Psoas muscle (tissue), 8 donors: ENCODE measurements around the gene SHISA5. TPM values are rescaled to one million over a fixed set of nuclear protein-coding genes. Genes with fewer than 3 reads are reported as not detected.
"Not testable (repeated sequence)": the region's sequence is repeated elsewhere in the genome, so short reads cannot be mapped to it uniquely, and the experiment has no call there.

ENCODE experiments used
- ATAC-seq, 4 donors: fragments of 200-7000 bp; cut with Tn5 transposase; one replicate each; pipeline ENCODE4 v1.9.1; 2020; ENCODE audit warnings: moderate library complexity in 3 of 4, mild to moderate bottlenecking in 2 of 4
- DNase-seq, 2 donors: peaks; one replicate each; pipeline ENCODE4 v3.0.0-alpha.2; 2020
- H3K27ac ChIP-seq: fragments of 200-600 bp; one replicate; pipeline ENCODE4 v1.8.0; 2022
- H3K27me3 ChIP-seq, 3 donors: fragments of 200-600 bp in 1 of 3; one replicate each; pipeline versions ENCODE4 v1.6.1 to v1.8.0; 2013 to 2022; ENCODE audit warnings: low read length in 2 of 3, mild to moderate bottlenecking in 2 of 3, moderate library complexity in 1 of 3; ENCODE audit not compliant: insufficient read depth in 3 of 3
- H3K36me3 ChIP-seq, 2 donors: fragments of 200-600 bp in 1 of 2; one replicate each; pipeline versions ENCODE4 v1.6.1 to v1.8.0; 2013 to 2022; ENCODE audit warnings: low read depth in 1 of 2, mild to moderate bottlenecking in 1 of 2, moderate library complexity in 1 of 2; ENCODE audit not compliant: insufficient read depth in 1 of 2
- H3K4me1 ChIP-seq: fragments of 200-600 bp; one replicate; pipeline ENCODE4 v1.8.0; 2022
- H3K4me3 ChIP-seq: fragments of 200-600 bp; one replicate; pipeline ENCODE4 v1.8.0; 2022; ENCODE audit warnings: mild to moderate bottlenecking
- H3K9me3 ChIP-seq: fragments of 200-600 bp; one replicate; pipeline ENCODE4 v1.8.0; 2022
- CTCF ChIP-seq: fragments of 200-600 bp; IDR thresholded peaks from one replicate; pipeline ENCODE4 v1.8.0; 2022; ENCODE audit warnings: antibody characterized with exemption
- WGBS, 3 donors: extraction: QIAGEN DNeasy Blood & Tissue Kit; methylation state at CpG; one replicate each; pipeline versions ENCODE4 v1.1.6 to v1.1.7; 2013; 5-methylcytosine and 5-hydroxymethylcytosine counted together
- intact Hi-C, 2 donors: fragments of 100-400 bp; cut with DNase I; formaldehyde crosslinking; loops; one replicate each; pipeline versions ENCODE4 v1.11.0 to v1.14.2; 2022
- polyA plus RNA-seq, 3 donors: library from polyadenylated mRNA; stranded (reverse); fragments of 200-250 nt; gene quantifications; one replicate each; pipeline ENCODE4 v1.2.3, GENCODE V29; 2013
- total RNA-seq, 4 donors: library from RNA; stranded (reverse); fragmentation: NEBNext Ultra II Directional in 2 of 4; extraction: Animal tissue kit (Norgen Biotek cat#: 25700) in 2 of 4; gene quantifications; one replicate each; pipeline versions ENCODE4 v1.2.1 to v1.2.4, GENCODE V29; 2021 to 2023
- donor health status: healthy with polysubstance abuse.
- donor health status: DM: no; HTN: no; CAD: no; lungs with moderate emphysema.
- donor health status: Bipolar disorder and iron deficiency.
- donor health status: healthy.
- donor health status: DM: yes; HTN: yes; CAD: no.
- donor health status: DM: no; HTN: no; CAD: no.
- donor health status: DM: no; HTN: no; CAD: no.
- donor health status: DM: yes; HTN: yes; CAD: no.

SHISA5 gene
- total and polyA plus RNA-seq, 7 donors = 16.9 to 34.7 (median 24.3) TPM

- peak; percentile 92 to 93 (median 93) for ATAC-seq
- peaks cover 2 to 33% of the 10 kb centered on the region in 2 donors for H3K36me3 ChIP-seq
Measured at GRCh38 chr3:48465531-48466378, 38.2 kb downstream of the SHISA5 start.

DNA sequence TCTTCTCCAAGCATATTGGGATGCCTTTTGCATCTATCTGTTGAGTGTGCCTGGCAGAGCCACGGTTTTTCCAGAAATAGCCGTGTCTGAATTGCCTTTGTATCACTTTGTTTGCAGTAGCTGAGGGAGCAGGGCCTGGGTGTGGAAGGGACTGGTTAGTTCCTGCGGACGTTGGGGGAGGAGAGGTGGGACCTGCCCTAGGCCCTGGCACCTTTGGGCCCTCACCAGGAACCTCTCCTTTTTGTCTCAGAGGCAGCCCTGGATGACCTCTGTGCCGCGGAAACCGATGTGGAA lies 38.8 kb downstream of the SHISA5 start:
- intact Hi-C loops = loop anchor here (1.0 to 10.0 kb wide), 5 partner anchors 40 to 220 kb away; partner anchors contain the start of genes NCKIPSD (in 1 of the 2) and SHISA5 (in 1 of the 2)
- peak overlapping the region; percentile 77 for H3K4me3 ChIP-seq

More at GRCh38 chr3:48465531-48466378, 38.2 kb downstream of the SHISA5 start:
- TF ChIP-seq CTCF = peak; percentile 79
- intact Hi-C loops = loop anchor here (1.0 to 10.0 kb wide), 5 partner anchors 39 to 219 kb away; partner anchors contain the start of genes NCKIPSD (in 1 of the 2) and SHISA5 (in 1 of the 2)
- Histone ChIP-seq H3K4me3 (peak overlapping the region; percentile 77), H3K9me3 (no peaks in the 10 kb centered on the region), H3K27ac (peak overlapping the region; percentile 99), H3K27me3 (no peaks in the 10 kb centered on the region), H3K4me1 (peaks cover 34% of the 10 kb centered on the region)
- 0 to 1% (median 1%) methylated on average over 15 to 21 of the region's 21 CpGs for WGBS, 3 donors
- peak; percentile 97 to 98 for DNase-seq

DNA sequence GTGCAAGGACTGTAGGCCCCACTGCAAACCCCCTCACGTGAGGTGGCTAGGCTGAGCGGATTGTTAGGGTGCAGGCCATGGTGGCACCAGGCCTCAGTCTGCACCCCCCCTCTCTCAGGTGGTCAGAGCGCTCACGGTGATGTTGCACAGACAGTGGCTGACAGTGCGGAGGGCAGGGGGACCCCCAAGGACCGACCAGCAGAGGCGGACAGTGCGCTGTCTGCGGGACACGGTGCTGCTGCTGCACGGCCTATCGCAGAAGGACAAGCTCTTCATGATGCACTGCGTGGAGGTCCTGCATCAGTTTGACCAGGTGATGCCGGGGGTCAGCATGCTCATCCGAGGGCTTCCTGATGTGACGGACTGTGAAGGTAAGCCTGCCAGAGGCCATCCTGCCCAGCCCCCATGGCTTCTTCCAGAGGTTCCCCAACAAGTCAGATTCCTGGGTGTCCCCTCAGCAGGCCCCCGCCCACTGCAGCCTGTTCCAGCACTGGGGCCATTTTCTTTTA lies 39.2 kb downstream of the SHISA5 start:
- peaks cover 31% of the 10 kb centered on the region for H3K4me1 ChIP-seq

More for the DNA sequence above, 38.8 kb downstream of the SHISA5 start:
- no peaks in the 10 kb centered on the region for H3K27me3 ChIP-seq
- TF ChIP-seq CTCF = no peak
- ATAC-seq (no peak), DNase-seq (no peak)
- no peaks in the 10 kb centered on the region for H3K9me3 ChIP-seq
- 8 to 10% (median 9%) methylated on average over 7 of the region's 7 CpGs for WGBS, 3 donors
- peaks cover 3 to 39% of the 10 kb centered on the region in 2 donors for H3K36me3 ChIP-seq
- peaks cover 34% of the 10 kb centered on the region for H3K4me1 ChIP-seq
- H3K27ac ChIP-seq = peak overlapping the region; percentile 99

DNA sequence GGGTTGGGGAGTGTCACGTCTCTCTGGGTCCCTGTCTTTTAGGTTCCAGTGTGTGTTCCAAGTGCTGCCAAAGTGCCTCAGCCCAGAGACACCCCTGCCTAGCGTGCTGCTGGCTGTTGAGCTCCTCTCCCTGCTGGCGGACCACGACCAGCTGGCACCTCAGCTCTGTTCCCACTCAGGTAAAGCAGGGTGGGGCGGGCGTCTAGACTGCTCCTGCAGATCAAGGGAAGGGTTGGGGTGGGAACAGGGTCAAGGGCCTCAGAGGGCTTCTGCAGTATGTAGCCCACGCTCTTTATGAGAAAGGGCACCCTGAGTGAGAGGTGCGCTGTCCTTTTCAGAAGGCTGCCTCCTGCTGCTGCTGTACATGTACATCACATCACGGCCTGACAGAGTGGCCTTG lies 40.3 kb downstream of the SHISA5 start:
- ATAC-seq (no peak), DNase-seq (no peak)
- Histone ChIP-seq H3K36me3 (peaks cover 3 to 46% of the 10 kb centered on the region in 2 donors), H3K27ac (no peak overlapping the region), H3K9me3 (no peaks in the 10 kb centered on the region), H3K4me1 (peaks cover 24% of the 10 kb centered on the region), H3K27me3 (no peaks in the 10 kb centered on the region), H3K4me3 (no peak overlapping the region)
- intact Hi-C loops = loop anchor here (2.0 to 10.0 kb wide), 3 partner anchors 41 to 221 kb away; partner anchors contain the start of genes NCKIPSD (in 1 of the 2) and SHISA5 (in 1 of the 2)
- WGBS, 3 donors = 80 to 89% (median 82%) methylated on average over 9 of the region's 9 CpGs
- no peak for TF ChIP-seq CTCF

More for the DNA sequence above, 39.2 kb downstream of the SHISA5 start:
- no peak for DNase-seq
- intact Hi-C loops = loop anchor here (1.0 to 10.0 kb wide), 5 partner anchors 40 to 220 kb away; partner anchors contain the start of genes NCKIPSD (in 1 of the 2) and SHISA5 (in 1 of the 2)
- no peak for TF ChIP-seq CTCF
- WGBS, 3 donors = 90 to 92% (median 92%) methylated on average over 17 of the region's 17 CpGs
- H3K4me3 ChIP-seq = no peak overlapping the region
- no peak for ATAC-seq
- H3K36me3 ChIP-seq = peaks cover 3 to 43% of the 10 kb centered on the region in 2 donors
- H3K27ac ChIP-seq = peak overlapping the region; percentile 99
- no peaks in the 10 kb centered on the region for H3K27me3 ChIP-seq
- no peaks in the 10 kb centered on the region for H3K9me3 ChIP-seq

DNA sequence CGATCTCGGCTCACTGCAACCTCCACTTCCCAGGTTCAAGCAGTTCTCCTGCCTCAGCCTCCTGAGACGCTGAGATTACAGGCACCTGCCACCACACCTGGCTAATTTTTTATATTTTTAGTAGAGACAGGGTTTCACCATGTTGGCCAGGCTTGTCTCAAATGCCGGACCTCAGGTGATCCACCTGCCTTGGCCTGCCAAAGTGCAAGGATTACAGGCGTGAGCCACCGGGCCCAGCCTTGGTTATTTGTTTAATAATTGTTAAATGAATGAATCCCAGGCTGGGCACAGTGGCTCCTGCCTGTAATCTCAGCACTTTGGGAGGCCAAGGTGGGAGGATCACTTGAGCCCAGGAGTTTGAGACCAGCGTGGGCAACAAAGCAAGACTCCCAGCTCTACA lies 42.2 kb downstream of the SHISA5 start:
- H3K4me3 ChIP-seq, ATAC-seq, H3K9me3 ChIP-seq, H3K27me3 ChIP-seq, H3K4me1 ChIP-seq, H3K27ac ChIP-seq, DNase-seq: not testable (repeated sequence)
- H3K36me3 ChIP-seq = peaks cover 4 to 58% of the 10 kb centered on the region in 2 donors
- 91 to 94% (median 93%) methylated on average over 7 of the region's 7 CpGs for WGBS, 3 donors
- intact Hi-C loops = loop anchor here in 1 of 2 donors (10.0 kb wide), 1 partner anchor 223 kb away; the partner anchor contains the start of gene NCKIPSD
